K562 (cell line): ENCODE measurements around the gene WSCD2. TPM values are rescaled to one million over a fixed set of nuclear protein-coding genes. Genes with fewer than 3 reads are reported as not detected.
A peak's percentile ranks its signal among the peaks of the same experiment; 100 is the strongest.

Experiments
- ATF7 ChIP-seq: fragments of 450-650 bp; IDR thresholded peaks from 2 replicates; pipeline ENCODE4 v1.7.1; 2014; ENCODE audit warnings: mild to moderate bottlenecking, moderate library complexity
- BACH1 ChIP-seq: fragments of 200-800 bp; sonication (Bioruptor generic); IDR thresholded peaks from 2 replicates; pipeline ENCODE4 v1.6.1; 2016; ENCODE audit warnings: missing genetic modification characterization, missing compliant biosample characterization
- BCOR ChIP-seq: fragments of 450-650 bp; IDR thresholded peaks from 2 replicates; pipeline ENCODE4 v1.6.1; 2016
- CHAMP1 ChIP-seq: fragments of 450-650 bp; IDR thresholded peaks from 2 replicates; pipeline ENCODE4 v1.6.1; 2016; ENCODE audit warnings: mild to moderate bottlenecking
- CREB3 ChIP-seq: fragments of 450-650 bp; conservative IDR thresholded peaks from 2 replicates; pipeline ENCODE4 v1.6.1; 2016; ENCODE audit warnings: missing genetic modification characterization, low read depth, mild to moderate bottlenecking, missing compliant biosample characterization, moderate library complexity
- DDX20 ChIP-seq: fragments of 450-650 bp; IDR thresholded peaks from 2 replicates; pipeline ENCODE4 v1.6.1; 2016; ENCODE audit warnings: missing genetic modification characterization, low read depth, mild to moderate bottlenecking, missing compliant biosample characterization, moderate library complexity
- EWSR1 ChIP-seq: fragments of 450-650 bp; IDR thresholded peaks from 2 replicates; pipeline ENCODE4 v1.6.1; 2018; ENCODE audit warnings: borderline replicate concordance, mild to moderate bottlenecking, low read depth, moderate library complexity; ENCODE audit not compliant: partially characterized antibody
- FOXP1 ChIP-seq: sonication (generic); formaldehyde crosslinking; IDR thresholded peaks from 2 replicates; pipeline ENCODE4 v1.8.0; 2022; ENCODE audit warnings: mild to moderate bottlenecking, missing genetic modification reagents
- IRF9 ChIP-seq: fragments of 450-650 bp; IDR thresholded peaks from 2 replicates; pipeline ENCODE4 v1.6.1; 2016; ENCODE audit warnings: missing biosample characterization, missing genetic modification characterization
- KDM1A ChIP-seq, 2 experiments: fragments of 450-650 bp; IDR thresholded peaks; 2 replicates each; pipeline ENCODE4 v1.6.1; 2016; ENCODE audit warnings: mild to moderate bottlenecking in 2 of 2
- L3MBTL2 ChIP-seq: fragments of 450-650 bp; IDR thresholded peaks from 2 replicates; pipeline ENCODE4 v1.6.1; 2016; ENCODE audit warnings: mild to moderate bottlenecking, moderate library complexity
- MAZ ChIP-seq, 2 experiments: fragments of 450-650 bp in 1 of 2; sonication (generic) in 1 of 2; formaldehyde crosslinking; IDR thresholded peaks in 1 of 2; conservative IDR thresholded peaks in 1 of 2; 2 replicates each; pipeline versions ENCODE4 v1.4.0 to v1.5.0; 2020; ENCODE audit warnings: mild to moderate bottlenecking in 1 of 2, missing genetic modification reagents in 1 of 2
- NFATC3 ChIP-seq: fragments of 450-650 bp; IDR thresholded peaks from 2 replicates; pipeline ENCODE4 v1.6.1; 2017; ENCODE audit warnings: mild to moderate bottlenecking
- PHF20 ChIP-seq: fragments of 450-650 bp; IDR thresholded peaks from 2 replicates; pipeline ENCODE4 v1.6.1; 2018; ENCODE audit not compliant: partially characterized antibody
- RCOR1 ChIP-seq, 2 experiments: IDR thresholded peaks; 2 replicates each; pipeline ENCODE4 v1.6.1; 2012; ENCODE audit warnings: low read depth in 2 of 2, low read length in 2 of 2, borderline replicate concordance in 1 of 2, improper control_type of control experiment in 1 of 2
- SMAD3 ChIP-seq: fragments of 450-650 bp; formaldehyde crosslinking; conservative IDR thresholded peaks from 2 replicates; pipeline ENCODE4 v1.4.0; 2020; ENCODE audit warnings: mild to moderate bottlenecking
- THRAP3 ChIP-seq: fragments of 450-650 bp; IDR thresholded peaks from 2 replicates; pipeline ENCODE4 v1.6.1; 2016; ENCODE audit warnings: mild to moderate bottlenecking, inconsistent platforms, borderline replicate concordance
- ZBTB33 ChIP-seq: sonication (generic); formaldehyde crosslinking; IDR thresholded peaks from 2 replicates; pipeline ENCODE4 v1.8.1; 2023; ENCODE audit warnings: mild to moderate bottlenecking, missing genetic modification reagents
- ZNF668 ChIP-seq: fragments of 250-450 bp; sonication (Bioruptor Pico); IDR thresholded peaks from 2 replicates; pipeline ENCODE4 v1.8.0; 2022; ENCODE audit warnings: mild to moderate bottlenecking, inconsistent platforms
- polyA plus RNA-seq, 8 experiments: library from polyadenylated mRNA; depleted of rRNA in 4 of 8; stranded (reverse) in 5 of 8; unstranded in 3 of 8; fragments of >200 nt; fragmentation: Nextera tagmentation in 2 of 8; fragmentation: Illumina TruSeq in 1 of 8; extraction: Ambion mirVana in 2 of 8; extraction: Trizol in 1 of 8; gene quantifications; 2 replicates each; pipeline versions ENCODE4 v1.2.1 to v1.2.3, GENCODE V29; 2011 to 2014; ENCODE audit warnings: inconsistent platforms in 1 of 8, missing spikeins in 1 of 8
- total RNA-seq, 7 experiments: library from RNA; depleted of rRNA in 6 of 7; stranded (reverse); fragments of >200 nt in 6 of 7; fragmentation: Illumina TruSeq in 2 of 7; extraction: Trizol in 2 of 7; gene quantifications; 2 replicates each; pipeline versions ENCODE4 v1.2.1 to v1.2.3, GENCODE V29; 2011 to 2021; ENCODE audit warnings: low replicate concordance in 1 of 7

The WSCD2 gene
- total and polyA plus RNA-seq, 9 of the 15 experiments (the other 6 are each of a cell fraction or from before 2014, with no cell fraction given) = 0.72 to 14.1 (median 4.0) TPM

GRCh38 chr12:108121728-108122471, 7.2 kb upstream of the WSCD2 start (continued):
- no peak for TF ChIP-seq IRF9
- peak in 1 of 2 experiments; percentile 47; a peak in 2 of 4 replicates for TF ChIP-seq RCOR1 (IDR thresholded peaks at IDR 0.05; ENCODE audit: borderline replicate concordance in 1 of 2, low read depth in 2 of 2, low read length in 2 of 2)
- TF ChIP-seq BCOR = peak; percentile 94
- TF ChIP-seq FOXP1 (CRISPR knock-in tag) = no peak
- no peak for TF ChIP-seq ATF7
- no peak for TF ChIP-seq EWSR1
- TF ChIP-seq NFATC3 = no peak
- TF ChIP-seq MAZ (CRISPR knock-in tag; conservative IDR thresholded peaks at IDR 0.05 in 1 of 2, IDR thresholded peaks at IDR 0.05 in 1 of 2) = 0 out of 4 replicates have a peak, but pooled peaks of 1 of the 2 experiments have one; percentile 9
- no peak; the same call in 1 of the 2 replicates for TF ChIP-seq CREB3 (tag)
- 0 out of 2 replicates have a peak, but pooled peaks have one; percentile 51 for TF ChIP-seq BACH1 (tag)
- TF ChIP-seq KDM1A (IDR thresholded peaks at IDR 0.05) = peak; percentile 63 to 75
- 0 out of 2 replicates have a peak, but pooled peaks have one; percentile 32 for TF ChIP-seq CHAMP1
- no peak for TF ChIP-seq DDX20
- no peak for TF ChIP-seq THRAP3
- TF ChIP-seq ZBTB33 (CRISPR knock-in tag) = no peak
- TF ChIP-seq L3MBTL2 = 0 out of 2 replicates have a peak, but pooled peaks have one; percentile 11
- no peak for TF ChIP-seq PHF20
- no peak for TF ChIP-seq SMAD3 (CRISPR knock-in tag)
- no peak for TF ChIP-seq ZNF668 (CRISPR knock-in tag)
